Sigmoid colon (tissue), 7 donors: ENCODE measurements around the gene TNS2. TPM values are rescaled to one million over a fixed set of nuclear protein-coding genes. Genes with fewer than 3 reads are reported as not detected.

Experiments
- DNase-seq: peaks from one replicate; pipeline ENCODE4 v3.0.0-alpha.2; 2019
- H3K27ac ChIP-seq, 4 donors: fragments of 200-600 bp; sonication (generic); one replicate each; pipeline ENCODE4 v1.5.1; 2016 to 2019; ENCODE audit warnings: mild to moderate bottlenecking in 1 of 4
- H3K27me3 ChIP-seq, 3 donors: fragments of 200-600 bp; sonication (generic); one replicate each; pipeline ENCODE4 v1.5.1; 2019; ENCODE audit warnings: mild to moderate bottlenecking in 1 of 3
- H3K36me3 ChIP-seq, 4 donors: fragments of 200-600 bp; sonication (generic); one replicate each; pipeline ENCODE4 v1.5.1; 2016 to 2019
- H3K4me1 ChIP-seq, 4 donors: fragments of 200-600 bp; sonication (generic); one replicate each; pipeline ENCODE4 v1.5.1; 2017 to 2019
- H3K4me3 ChIP-seq, 4 donors: fragments of 200-600 bp; sonication (generic); one replicate each; pipeline ENCODE4 v1.5.1; 2017 to 2019; ENCODE audit warnings: mild to moderate bottlenecking in 2 of 4, moderate library complexity in 1 of 4
- H3K9me3 ChIP-seq, 4 donors: fragments of 200-600 bp in 3 of 4; sonication (generic) in 3 of 4; one replicate each; pipeline versions ENCODE4 v1.5.1 to v1.6.1; 2013 to 2019
- CTCF ChIP-seq, 4 experiments: fragments of 450-650 bp in 3 of 4; fragments of 200-600 bp in 1 of 4; IDR thresholded peaks; one replicate each; pipeline ENCODE4 v1.5.1; 2016 to 2019; ENCODE audit warnings: antibody characterized with exemption in 4 of 4, mild to moderate bottlenecking in 3 of 4, moderate library complexity in 2 of 4
- EP300 ChIP-seq, 4 donors: sonication (generic); formaldehyde crosslinking; IDR thresholded peaks; one replicate each; pipeline ENCODE4 v1.6.1; 2017; ENCODE audit warnings: antibody characterized with exemption in 4 of 4
- POLR2A ChIP-seq, 2 donors: fragments of 450-650 bp; IDR thresholded peaks; one replicate each; pipeline ENCODE4 v1.6.1; 2016; ENCODE audit warnings: antibody characterized with exemption in 2 of 2, mild to moderate bottlenecking in 2 of 2, moderate library complexity in 2 of 2
- POLR2AphosphoS5 ChIP-seq, 4 donors: sonication (generic); formaldehyde crosslinking; IDR thresholded peaks; one replicate each; pipeline ENCODE4 v1.6.1; 2017; ENCODE audit warnings: antibody characterized with exemption in 4 of 4
- WGBS, 2 donors: extraction: QIAGEN DNeasy Blood & Tissue Kit; methylation state at CpG; one replicate each; pipeline ENCODE4 v1.1.7; 2013; 5-methylcytosine and 5-hydroxymethylcytosine counted together
- intact Hi-C: fragments of 100-400 bp; cut with DNase I; formaldehyde crosslinking; loops from one replicate; pipeline ENCODE4 v1.15.1; 2023
- polyA plus RNA-seq, 3 donors: library from polyadenylated mRNA; stranded (reverse); fragments of 200-250 nt; gene quantifications; one replicate each; pipeline ENCODE4 v1.2.3, GENCODE V29; 2013
- small RNA-seq, 3 donors: library from RNA; depleted of rRNA; stranded (forward); fragments of <200 nt; gene quantifications; one replicate each; pipeline ENCODE3, GENCODE V24; 2016
- total RNA-seq, 4 donors: library from RNA; depleted of rRNA; stranded (reverse); fragments of >200 nt; gene quantifications; one replicate each; pipeline ENCODE4 v1.1.0, GENCODE V29; 2016
- donor health status: healthy with polysubstance abuse.
- donor health status: Bipolar disorder and iron deficiency.
- donor health status: healthy.

TNS2 gene
- total and polyA plus RNA-seq, 7 donors, result 12.5 to 117 (median 109) TPM

GRCh38 chr12:53113136-53113705, 63.4 kb downstream of the TNS2 start:
- Histone ChIP-seq H3K4me1 (peaks cover 0 to 11% (median 3%) of the 10 kb centered on the region in 4 donors), H3K9me3 (no peaks in the 10 kb centered on the region), H3K4me3 (no peak overlapping the region), H3K27ac (no peak overlapping the region), H3K36me3 (no peaks in the 10 kb centered on the region), H3K27me3 (no peaks in the 10 kb centered on the region)
- no peak for TF ChIP-seq EP300 (IDR thresholded peaks at IDR 0.05)
- TF ChIP-seq POLR2A (IDR thresholded peaks at IDR 0.05), result no peak
- TF ChIP-seq CTCF (IDR thresholded peaks at IDR 0.05), result no peak
- TF ChIP-seq POLR2AphosphoS5 (IDR thresholded peaks at IDR 0.05), result no peak
- 35 to 70% methylated on average over 12 of the region's 12 CpGs for WGBS, 2 donors
- no peak for DNase-seq
- intact Hi-C loops, result no loop called here

- no peak for TF ChIP-seq CTCF (IDR thresholded peaks at IDR 0.05)
- TF ChIP-seq EP300 (IDR thresholded peaks at IDR 0.05), result no peak
- TF ChIP-seq POLR2A (IDR thresholded peaks at IDR 0.05), result no peak
- no peak for TF ChIP-seq POLR2AphosphoS5 (IDR thresholded peaks at IDR 0.05)
- Histone ChIP-seq H3K27ac (no peak overlapping the region), H3K4me1 (peaks cover 0 to 11% (median 3%) of the 10 kb centered on the region in 4 donors), H3K27me3 (no peaks in the 10 kb centered on the region), H3K4me3 (no peak overlapping the region), H3K36me3 (no peaks in the 10 kb centered on the region), H3K9me3 (no peaks in the 10 kb centered on the region)
- no peak for DNase-seq
- intact Hi-C loops, result no loop called here
Observed at GRCh38 chr12:53113951-53114350, 64.1 kb downstream of the TNS2 start.

Small RNAs within 50 kb of the gene (small RNA-seq; reads per million reads assigned to genes)
- gene MIR6757, result 0 reads per million in 3 donors

Other genes starting within 250 kb of the TNS2 start
- not detected for gene KRT4, start 235.9 kb upstream of the TNS2 start, total RNA-seq
- 10 to 100 TPM in 1 of 3 donors, under 1 TPM in 1, not detected in 1; 0.86 to 18.6 TPM for gene KRT4, start 235.9 kb upstream of the TNS2 start, polyA plus RNA-seq
- gene KRT79, start 215.8 kb upstream of the TNS2 start, total RNA-seq, result not detected
- under 1 TPM in 1 of 3 donors, not detected in 2; 0.16 TPM for gene KRT79, start 215.8 kb upstream of the TNS2 start, polyA plus RNA-seq
- not detected for gene KRT78, start 201.1 kb upstream of the TNS2 start, total RNA-seq
- 1 to 10 TPM in 1 of 3 donors, under 1 TPM in 1, not detected in 1; 0.20 to 5.4 TPM for gene KRT78, start 201.1 kb upstream of the TNS2 start, polyA plus RNA-seq
- 10 to 100 TPM; 20.6 to 63.1 (median 35.5) TPM for gene KRT8, start 145.0 kb upstream of the TNS2 start, total RNA-seq
- 1,000 to 10,000 TPM; 3,181 to 3,526 (median 3,402) TPM for gene KRT8, start 145.0 kb upstream of the TNS2 start, polyA plus RNA-seq
- 1 to 10 TPM; 1.5 to 3.9 (median 2.5) TPM for gene KRT18, start 100.9 kb upstream of the TNS2 start, total RNA-seq
- 100 to 1,000 TPM; 596 to 847 (median 800) TPM for gene KRT18, start 100.9 kb upstream of the TNS2 start, polyA plus RNA-seq
- 100 to 1,000 TPM; 475 to 575 (median 524) TPM for gene EIF4B, start 43.6 kb upstream of the TNS2 start, total RNA-seq
- gene EIF4B, start 43.6 kb upstream of the TNS2 start, polyA plus RNA-seq, result 100 to 1,000 TPM; 136 to 233 (median 218) TPM
- 10 to 100 TPM; 31.9 to 41.4 (median 35.7) TPM for gene SPRYD3, start 29.3 kb downstream of the TNS2 start, total RNA-seq
- gene SPRYD3, start 29.3 kb downstream of the TNS2 start, polyA plus RNA-seq, result 10 to 100 TPM; 20.1 to 33.4 (median 27.0) TPM
- gene IGFBP6, start 47.6 kb downstream of the TNS2 start, total RNA-seq, result 100 to 1,000 TPM; 127 to 444 (median 384) TPM
- gene IGFBP6, start 47.6 kb downstream of the TNS2 start, polyA plus RNA-seq, result 100 to 1,000 TPM in 1 of 3 donors, 10 to 100 TPM in 1, 1 to 10 TPM in 1; 3.0 to 133 (median 35.9) TPM
- under 1 TPM in 2 of 4 donors, not detected in 2; 0.41 to 0.55 TPM for gene SOAT2, start 53.4 kb downstream of the TNS2 start, total RNA-seq
- under 1 TPM in 1 of 3 donors, not detected in 2; 0.09 TPM for gene SOAT2, start 53.4 kb downstream of the TNS2 start, polyA plus RNA-seq
- gene ZNF740, start 130.7 kb downstream of the TNS2 start, total RNA-seq, result 10 to 100 TPM; 10.3 to 16.6 (median 15.8) TPM
- 10 to 100 TPM in 1 of 3 donors, 1 to 10 TPM in 2; 2.3 to 12.0 (median 2.4) TPM for gene ZNF740, start 130.7 kb downstream of the TNS2 start, polyA plus RNA-seq
- gene CSAD, start 130.9 kb downstream of the TNS2 start, total RNA-seq, result 10 to 100 TPM; 18.6 to 51.0 (median 26.0) TPM
- 10 to 100 TPM in 1 of 3 donors, 1 to 10 TPM in 2; 1.2 to 25.8 (median 1.8) TPM for gene CSAD, start 130.9 kb downstream of the TNS2 start, polyA plus RNA-seq
- 1 to 10 TPM in 3 of 4 donors, under 1 TPM in 1; 0.95 to 2.9 (median 1.3) TPM for gene ITGB7, start 157.2 kb downstream of the TNS2 start, total RNA-seq
- 10 to 100 TPM in 2 of 3 donors, 1 to 10 TPM in 1; 3.6 to 19.9 (median 13.5) TPM for gene ITGB7, start 157.2 kb downstream of the TNS2 start, polyA plus RNA-seq
- gene RARG, start 182.1 kb downstream of the TNS2 start, total RNA-seq, result 10 to 100 TPM in 3 of 4 donors, 1 to 10 TPM in 1; 9.9 to 17.2 (median 15.4) TPM
- gene RARG, start 182.1 kb downstream of the TNS2 start, polyA plus RNA-seq, result 10 to 100 TPM in 1 of 3 donors, 1 to 10 TPM in 2; 3.2 to 10.3 (median 6.0) TPM
- gene ESPL1, start 218.2 kb downstream of the TNS2 start, total RNA-seq, result 1 to 10 TPM in 1 of 4 donors, under 1 TPM in 3; under 0.01 to 1.9 (median 0.22) TPM
- gene ESPL1, start 218.2 kb downstream of the TNS2 start, polyA plus RNA-seq, result 1 to 10 TPM; 4.2 to 7.6 (median 5.5) TPM
- 1,000 to 10,000 TPM in 2 of 4 donors, 100 to 1,000 TPM in 2; 757 to 1,153 (median 947) TPM for gene PFDN5, start 245.5 kb downstream of the TNS2 start, total RNA-seq
- 1,000 to 10,000 TPM in 1 of 3 donors, 100 to 1,000 TPM in 2; 759 to 1,604 (median 819) TPM for gene PFDN5, start 245.5 kb downstream of the TNS2 start, polyA plus RNA-seq
- gene MYG1, start 249.6 kb downstream of the TNS2 start, total RNA-seq, result 10 to 100 TPM; 43.5 to 55.4 (median 50.2) TPM
- 10 to 100 TPM; 26.1 to 59.6 (median 54.1) TPM for gene MYG1, start 249.6 kb downstream of the TNS2 start, polyA plus RNA-seq